SK-N-MC (cell line): ENCODE measurements around the gene PLD6.

Experiments
- EZH2 ChIP-seq: fragments of 200-600 bp; sonication (generic); IDR thresholded peaks from one replicate; pipeline ENCODE4 v1.6.1; 2017; ENCODE audit warnings: antibody characterized with exemption
- POLR2AphosphoS5 ChIP-seq: IDR thresholded peaks from 2 replicates; pipeline ENCODE4 v1.6.1; 2012; ENCODE audit warnings: mild to moderate bottlenecking, low read depth, low read length, borderline replicate concordance

- TF ChIP-seq POLR2AphosphoS5 (no peak), EZH2 (no peak)
These were observed 26.7 kb downstream of the PLD6 start for GRCh38 chr17:17179371-17179827.
